HepG2 (cell line): ENCODE measurements around the gene UBE4A. TPM values are rescaled to one million over a fixed set of nuclear protein-coding genes. Genes with fewer than 3 reads are reported as not detected.

Experiments used
- ATAC-seq: fragments of 200-7000 bp; cut with Tn5 transposase; 3 replicates; pipeline ENCODE4 v1.9.1; 2020; ENCODE audit warnings: mild to moderate bottlenecking, moderate library complexity
- BruUV-seq: library from RNA; stranded (reverse); fragments of 400-500 nt; replicated peaks from 2 replicates; lab custom pipeline; 2021; lab: Mats Ljungman, UMichigan
- CTCF ChIA-PET: fragments of 300-600 bp; formaldehyde crosslinking; extraction: SDS; loops from one replicate; lab custom pipeline; 2021; ENCODE audit warnings: low total read pairs, inconsistent platforms, low intra/inter-chr PET ratio; lab: Yijun Ruan, JAX
- POLR2A ChIA-PET: fragments of 350-600 bp; sonication (Branson Sonifier 250); formaldehyde crosslinking; loops from one replicate; lab custom pipeline; 2020; ENCODE audit warnings: antibody characterized with exemption, inconsistent platforms; lab: Yijun Ruan, JAX
- DNase-seq: peaks from one replicate; pipeline ENCODE4 v3.0.0-alpha.2; 2015; ENCODE audit warnings: low spot score
- FAIRE-seq: peaks from 3 replicates; lab custom pipeline; 2011; peaks lifted over from hg19 to GRCh38; lab: Jason Lieb, UNC
- H2AFZ ChIP-seq: one replicate; pipeline ENCODE4 v1.6.1; 2011; ENCODE audit warnings: low read length, inconsistent platforms
- H3K27ac ChIP-seq: fragments of 300-600 bp; 3 replicates; pipeline ENCODE4 v1.8.0; 2011; ENCODE audit warnings: mixed run types, mild to moderate bottlenecking, mixed read lengths, low read length, inconsistent platforms; ENCODE audit not compliant: insufficient read depth; ENCODE audit errors: extremely low read length
- H3K27me3 ChIP-seq, 2 experiments: fragments of 200-600 bp in 1 of 2; 2 replicates in 1 of 2; 3 replicates in 1 of 2; pipeline versions ENCODE4 v1.6.0 to v1.8.0; 2011; ENCODE audit warnings: low read length in 2 of 2, mild to moderate bottlenecking in 2 of 2, moderate library complexity in 2 of 2, inconsistent platforms in 1 of 2; ENCODE audit not compliant: insufficient read depth in 2 of 2, control insufficient read depth in 1 of 2
- H3K36me3 ChIP-seq, 2 experiments: fragments of 200-600 bp in 1 of 2; replicated peaks in 1 of 2; 2 replicates in 1 of 2; 3 replicates in 1 of 2; pipeline versions ENCODE4 v1.5.1 to v1.8.0; 2011; ENCODE audit warnings: low read length in 2 of 2, inconsistent platforms in 1 of 2; ENCODE audit not compliant: insufficient read depth in 2 of 2, control insufficient read depth in 1 of 2
- H3K4me1 ChIP-seq: 2 replicates; pipeline ENCODE4 v1.5.1; 2012; ENCODE audit warnings: low read length, inconsistent platforms; ENCODE audit not compliant: insufficient read depth
- H3K4me2 ChIP-seq: 2 replicates; pipeline ENCODE4 v1.6.0; 2011; ENCODE audit warnings: low read depth, low read length, inconsistent platforms
- H3K4me3 ChIP-seq, 3 experiments: fragments of 200-600 bp in 1 of 3; sonication (generic), shearing (Covaris generic) in 1 of 3; replicated peaks in 1 of 3; 2 replicates each; pipeline ENCODE4 v1.5.1; 2011 to 2016; ENCODE audit warnings: low read length in 3 of 3, inconsistent platforms in 2 of 3, low read depth in 2 of 3, mild to moderate bottlenecking in 2 of 3, control low read depth in 1 of 3, mixed read lengths in 1 of 3; ENCODE audit not compliant: insufficient read depth in 1 of 3
- H3K79me2 ChIP-seq: one replicate; pipeline ENCODE4 v1.6.1; 2011; ENCODE audit warnings: low read length, inconsistent platforms; ENCODE audit not compliant: insufficient read depth
- H3K9ac ChIP-seq: 2 replicates; pipeline ENCODE4 v1.6.0; 2011; ENCODE audit warnings: mild to moderate bottlenecking, low read depth, low read length, inconsistent platforms; ENCODE audit not compliant: insufficient read depth
- H3K9me3 ChIP-seq: 2 replicates; pipeline ENCODE4 v1.5.1; 2012; ENCODE audit warnings: mild to moderate bottlenecking, low read length
- H4K20me1 ChIP-seq: 2 replicates; pipeline ENCODE4 v1.6.0; 2011; ENCODE audit warnings: inconsistent platforms, mild to moderate bottlenecking, low read length, moderate library complexity; ENCODE audit not compliant: insufficient read depth
- CEBPG ChIP-seq: IDR thresholded peaks from 2 replicates; pipeline ENCODE4 v1.6.1; 2016
- FUBP1 ChIP-seq: sonication (generic); formaldehyde crosslinking; IDR thresholded peaks from 2 replicates; pipeline ENCODE4 v1.5.1; 2020; ENCODE audit warnings: missing genetic modification reagents, mild to moderate bottlenecking, borderline replicate concordance
- HNF4G ChIP-seq, 2 experiments: sonication (generic) in 1 of 2; formaldehyde crosslinking in 1 of 2; IDR thresholded peaks; 2 replicates each; pipeline versions ENCODE4 v1.4.0 to v1.6.1; 2011 to 2020; ENCODE audit warnings: borderline replicate concordance in 2 of 2, low read depth in 2 of 2, mild to moderate bottlenecking in 2 of 2, low read length in 1 of 2, missing genetic modification reagents in 1 of 2, moderate library complexity in 1 of 2
- JDP2 ChIP-seq: sonication (generic); formaldehyde crosslinking; IDR thresholded peaks from 2 replicates; pipeline ENCODE4 v1.8.1; 2022; ENCODE audit warnings: missing genetic modification reagents, borderline replicate concordance
- NAIF1 ChIP-seq: sonication (generic); formaldehyde crosslinking; IDR thresholded peaks from 2 replicates; pipeline ENCODE4 v1.5.0; 2020; ENCODE audit warnings: mild to moderate bottlenecking, missing genetic modification reagents, borderline replicate concordance
- PATZ1 ChIP-seq: sonication (generic); formaldehyde crosslinking; IDR thresholded peaks from 2 replicates; pipeline ENCODE4 v1.4.0; 2020; ENCODE audit warnings: missing genetic modification reagents
- PHF5A ChIP-seq: IDR thresholded peaks from one replicate; pipeline ENCODE4 v1.6.1; 2018; ENCODE audit warnings: low read depth, missing genetic modification reagents; ENCODE audit not compliant: unreplicated experiment
- SNAI1 ChIP-seq: sonication (generic); formaldehyde crosslinking; IDR thresholded peaks from 2 replicates; pipeline ENCODE4 v1.5.0; 2020; ENCODE audit warnings: mild to moderate bottlenecking, missing genetic modification reagents, borderline replicate concordance
- STAG1 ChIP-seq: sonication (generic); formaldehyde crosslinking; IDR thresholded peaks from 2 replicates; pipeline ENCODE4 v1.4.0; 2020; ENCODE audit warnings: missing genetic modification reagents
- TBX2 ChIP-seq: sonication (generic); formaldehyde crosslinking; IDR thresholded peaks from 2 replicates; pipeline ENCODE4 v1.5.0; 2020; ENCODE audit warnings: missing genetic modification reagents, mild to moderate bottlenecking, borderline replicate concordance
- ZBTB26 ChIP-seq: IDR thresholded peaks from 2 replicates; pipeline ENCODE4 v1.6.1; 2016; ENCODE audit warnings: missing compliant biosample characterization, missing genetic modification reagents, borderline replicate concordance
- ZNF451 ChIP-seq: sonication (generic); formaldehyde crosslinking; IDR thresholded peaks from 2 replicates; pipeline ENCODE4 v1.5.0; 2020; ENCODE audit warnings: mild to moderate bottlenecking, missing genetic modification reagents
- whole genome bisulfite sequencing: methylation state at CpG from one replicate; pipeline ENCODE4 v1.1.6; 2017; ENCODE audit warnings: low lambda C conversion rate; 5-methylcytosine and 5-hydroxymethylcytosine counted together
- in situ Hi-C: cut with HindIII; loops from 2 replicates; pipeline ENCODE4 v1.10.0; 2017; ENCODE audit warnings: low pct_unique_long_range_greater_than_20kb; ENCODE audit not compliant: extremely low pct_ligation_motif_present
- intact Hi-C: fragments of 100-400 bp; cut with micrococcal nuclease; formaldehyde crosslinking; loops from one replicate; pipeline ENCODE4 v1.10.0; 2022; ENCODE audit not compliant: unreplicated experiment
- polyA plus RNA-seq, 8 experiments: library from polyadenylated mRNA; depleted of rRNA in 3 of 8; stranded (reverse) in 7 of 8; unstranded in 1 of 8; fragments of >200 nt; fragmentation: Illumina TruSeq in 4 of 8; extraction: Trizol in 4 of 8; gene quantifications; 2 replicates each; pipeline versions ENCODE4 v1.2.1 to v1.2.3, GENCODE V29; 2011 to 2016; ENCODE audit warnings: low read depth in 4 of 8, missing spikeins in 1 of 8, mixed read lengths in 1 of 8; ENCODE audit not compliant: insufficient read depth in 1 of 8
- total RNA-seq, 5 experiments: library from RNA; depleted of rRNA; stranded (reverse); fragments of >200 nt; fragmentation: Illumina TruSeq; extraction: Trizol; gene quantifications; 2 replicates each; pipeline ENCODE4 v1.2.3, GENCODE V29; 2016; ENCODE audit warnings: low read depth in 1 of 5
- TF ChIP-seq, protein P1 (sequence below), 2 experiments: sonication (generic) in 1 of 2; formaldehyde crosslinking in 1 of 2; IDR thresholded peaks; 2 replicates each; pipeline versions ENCODE4 v1.4.0 to v1.6.1; 2018 to 2020; ENCODE audit warnings: missing genetic modification reagents in 2 of 2, borderline replicate concordance in 1 of 2, low read depth in 1 of 2, mild to moderate bottlenecking in 1 of 2, missing biosample characterization in 1 of 2
- TF ChIP-seq, protein P2 (sequence below): sonication (generic); formaldehyde crosslinking; IDR thresholded peaks from 2 replicates; pipeline ENCODE4 v1.8.0; 2023; ENCODE audit warnings: mild to moderate bottlenecking, missing genetic modification reagents

Gene UBE4A
- total and polyA plus RNA-seq, 2 of the 13 experiments (the other 11 are each of a cell fraction or from before 2014, with no cell fraction given) = 15.1 to 32.7 TPM

DNA sequence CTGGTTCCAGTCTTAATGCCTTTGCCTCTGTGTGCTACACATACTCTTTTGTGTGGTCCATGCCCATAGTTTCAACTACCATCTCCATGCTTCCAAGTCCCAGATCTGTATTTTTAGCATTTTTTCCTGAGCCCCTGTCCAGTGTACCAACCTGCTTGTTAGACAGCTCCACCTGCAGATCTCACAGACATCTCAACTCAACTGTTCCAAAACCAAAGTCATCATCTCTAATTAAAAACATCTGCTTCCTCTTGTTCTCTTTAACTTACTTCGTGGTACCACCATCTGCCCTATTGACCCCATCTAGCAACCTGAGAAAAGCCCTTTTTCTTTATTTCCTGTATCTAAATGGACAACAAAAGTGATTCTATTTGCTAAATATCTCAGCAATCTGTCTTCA is 68.3 kb downstream of the UBE4A start (continued):
- TF ChIP-seq FUBP1 (CRISPR knock-in tag) (no peak), ZBTB26 (CRISPR knock-in tag) (no peak), SNAI1 (no peak), NAIF1 (no peak), TBX2 (CRISPR knock-in tag) (no peak), JDP2 (CRISPR knock-in tag) (no peak)
- TF ChIP-seq, protein P1, sequence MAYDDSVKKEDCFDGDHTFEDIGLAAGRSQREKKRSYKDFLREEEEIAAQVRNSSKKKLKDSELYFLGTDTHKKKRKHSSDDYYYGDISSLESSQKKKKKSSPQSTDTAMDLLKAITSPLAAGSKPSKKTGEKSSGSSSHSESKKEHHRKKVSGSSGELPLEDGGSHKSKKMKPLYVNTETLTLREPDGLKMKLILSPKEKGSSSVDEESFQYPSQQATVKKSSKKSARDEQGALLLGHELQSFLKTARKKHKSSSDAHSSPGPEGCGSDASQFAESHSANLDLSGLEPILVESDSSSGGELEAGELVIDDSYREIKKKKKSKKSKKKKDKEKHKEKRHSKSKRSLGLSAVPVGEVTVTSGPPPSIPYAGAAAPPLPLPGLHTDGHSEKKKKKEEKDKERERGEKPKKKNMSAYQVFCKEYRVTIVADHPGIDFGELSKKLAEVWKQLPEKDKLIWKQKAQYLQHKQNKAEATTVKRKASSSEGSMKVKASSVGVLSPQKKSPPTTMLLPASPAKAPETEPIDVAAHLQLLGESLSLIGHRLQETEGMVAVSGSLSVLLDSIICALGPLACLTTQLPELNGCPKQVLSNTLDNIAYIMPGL (CRISPR knock-in tag; IDR thresholded peaks at IDR 0.05; ENCODE audit: borderline replicate concordance in 1 of 2, low read depth in 1 of 2) = no peak

- Histone ChIP-seq H3K79me2 (no peaks in the 10 kb centered on the region), H3K4me2 (peak overlapping the region; percentile 61), H2AFZ (no peak overlapping the region), H3K27ac (no peak overlapping the region), H3K4me3 (no peak overlapping the region), H3K27me3 (no peaks in the 10 kb centered on the region), H3K4me1 (peaks cover 32% of the 10 kb centered on the region), H3K36me3 (no peaks in the 10 kb centered on the region), H3K9me3 (no peaks in the 10 kb centered on the region), H3K9ac (no peak overlapping the region), H4K20me1 (no peaks in the 10 kb centered on the region)
- in situ Hi-C loops (no loop called here), intact Hi-C loops (no loop called here)
- ChIA-PET POLR2A (no interaction called here), CTCF (interaction anchor here (1.2 kb wide), 1 partner anchor 58 kb away, joined by 4 read pairs; no protein-coding TSS in a partner anchor)
- DNase-seq (peak; percentile 63), ATAC-seq (no peak), FAIRE-seq (peak; percentile 39)
- WGBS = 2% methylated on average over 2 of the region's 2 CpGs
- BruUV-seq = no TSS peak
- TF ChIP-seq HNF4G (IDR thresholded peaks at IDR 0.05; ENCODE audit: borderline replicate concordance, low read depth, low read length) = 0 out of 2 replicates have a peak, but pooled peaks have one; percentile 32
- no peak for TF ChIP-seq HNF4G (CRISPR knock-in tag; IDR thresholded peaks at IDR 0.05; ENCODE audit: borderline replicate concordance, low read depth)
- peak; percentile 65 for TF ChIP-seq CEBPG (CRISPR knock-in tag)
- peak; percentile 38 for TF ChIP-seq STAG1 (CRISPR knock-in tag)
- no peak for TF ChIP-seq PHF5A (CRISPR knock-in tag)
- no peak for TF ChIP-seq ZNF451 (CRISPR knock-in tag)
- TF ChIP-seq PATZ1 (CRISPR knock-in tag) = peak; percentile 68; the same call in 1 of the 2 replicates
- TF ChIP-seq, protein P2, sequence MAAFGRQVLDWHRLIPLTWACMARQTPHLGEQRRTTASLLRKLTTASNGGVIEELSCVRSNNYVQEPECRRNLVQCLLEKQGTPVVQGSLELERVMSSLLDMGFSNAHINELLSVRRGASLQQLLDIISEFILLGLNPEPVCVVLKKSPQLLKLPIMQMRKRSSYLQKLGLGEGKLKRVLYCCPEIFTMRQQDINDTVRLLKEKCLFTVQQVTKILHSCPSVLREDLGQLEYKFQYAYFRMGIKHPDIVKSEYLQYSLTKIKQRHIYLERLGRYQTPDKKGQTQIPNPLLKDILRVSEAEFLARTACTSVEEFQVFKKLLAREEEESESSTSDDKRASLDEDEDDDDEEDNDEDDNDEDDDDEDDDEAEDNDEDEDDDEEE = no peak
These were observed 71.6 kb downstream of the UBE4A start for GRCh38 chr11:118430956-118431355.
